Ishikawa (cell line): ENCODE results near the gene ATP5PO.

Experiments used
- CREB1 ChIP-seq: IDR thresholded peaks from 2 replicates; pipeline ENCODE4 v1.6.1; 2012; ENCODE audit warnings: low read depth
- EP300 ChIP-seq: IDR thresholded peaks from 2 replicates; pipeline ENCODE4 v1.6.1; 2012; ENCODE audit warnings: borderline replicate concordance
- FOXM1 ChIP-seq: IDR thresholded peaks from 2 replicates; pipeline ENCODE4 v1.6.1; 2012; ENCODE audit warnings: low read depth, borderline replicate concordance
- RAD21 ChIP-seq: IDR thresholded peaks from 2 replicates; pipeline ENCODE4 v1.6.1; 2012; ENCODE audit warnings: low read depth
- REST ChIP-seq: IDR thresholded peaks from 2 replicates; pipeline ENCODE4 v1.6.1; 2012; ENCODE audit warnings: low read depth, mild to moderate bottlenecking
- YY1 ChIP-seq: IDR thresholded peaks from 2 replicates; pipeline ENCODE4 v1.6.1; 2012; ENCODE audit warnings: low read depth

- TF ChIP-seq RAD21, result no peak
- TF ChIP-seq YY1, result no peak
- no peak for TF ChIP-seq REST
- TF ChIP-seq EP300, result no peak
- TF ChIP-seq FOXM1, result no peak
- TF ChIP-seq CREB1, result no peak
These were observed 22.8 kb upstream of the ATP5PO start for GRCh38 chr21:33938381-33938780.
